ENCODE data around the gene DYDC2. TPM values are rescaled to one million over a fixed set of nuclear protein-coding genes. Genes with fewer than 3 reads are reported as not detected.
A peak's percentile ranks its signal among the peaks of the same experiment; 100 is the strongest.

The DYDC2 gene
- total RNA-seq, 1 donor from 2014 or later, result 5.8 TPM

DNA sequence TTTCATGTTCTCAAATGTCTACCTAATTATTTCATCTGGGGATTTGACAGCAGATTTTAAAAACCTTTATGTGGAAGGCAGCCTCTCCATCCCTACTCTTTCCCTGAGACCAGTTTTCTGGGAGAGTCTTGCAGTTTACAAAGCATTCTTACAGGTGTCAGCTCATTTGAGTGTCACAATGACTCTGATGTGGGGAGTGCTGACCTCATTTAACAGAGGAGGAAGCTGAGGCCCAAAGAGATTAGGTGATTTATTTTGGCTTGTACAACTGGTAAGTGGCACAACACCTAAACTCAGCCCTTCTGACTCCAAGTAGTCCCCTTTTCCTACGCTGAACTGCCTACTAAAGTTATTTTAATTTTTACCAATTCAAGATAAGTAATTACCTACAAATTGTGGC, 33.9 kb upstream of the DYDC2 start:
- DNase-seq (ENCODE audit: low spot score), result peak; percentile 16
- H3F3A ChIP-seq (ENCODE audit: low read depth), result peaks cover 11% of the 10 kb centered on the region
- H3K27ac Mint-ChIP-seq, result peak overlapping the region; percentile 53
- H3K4me1 ChIP-seq, result peaks cover 16% of the 10 kb centered on the region
- no peaks in the 10 kb centered on the region for H3K36me3 Mint-ChIP-seq
- H3K36me3 ChIP-seq, result no peaks in the 10 kb centered on the region
- TF ChIP-seq EZH2 (IDR thresholded peaks at IDR 0.05) (no peak), EZH2phosphoT487 (IDR thresholded peaks at IDR 0.05) (no peak)
- TF ChIP-seq, protein P1, sequence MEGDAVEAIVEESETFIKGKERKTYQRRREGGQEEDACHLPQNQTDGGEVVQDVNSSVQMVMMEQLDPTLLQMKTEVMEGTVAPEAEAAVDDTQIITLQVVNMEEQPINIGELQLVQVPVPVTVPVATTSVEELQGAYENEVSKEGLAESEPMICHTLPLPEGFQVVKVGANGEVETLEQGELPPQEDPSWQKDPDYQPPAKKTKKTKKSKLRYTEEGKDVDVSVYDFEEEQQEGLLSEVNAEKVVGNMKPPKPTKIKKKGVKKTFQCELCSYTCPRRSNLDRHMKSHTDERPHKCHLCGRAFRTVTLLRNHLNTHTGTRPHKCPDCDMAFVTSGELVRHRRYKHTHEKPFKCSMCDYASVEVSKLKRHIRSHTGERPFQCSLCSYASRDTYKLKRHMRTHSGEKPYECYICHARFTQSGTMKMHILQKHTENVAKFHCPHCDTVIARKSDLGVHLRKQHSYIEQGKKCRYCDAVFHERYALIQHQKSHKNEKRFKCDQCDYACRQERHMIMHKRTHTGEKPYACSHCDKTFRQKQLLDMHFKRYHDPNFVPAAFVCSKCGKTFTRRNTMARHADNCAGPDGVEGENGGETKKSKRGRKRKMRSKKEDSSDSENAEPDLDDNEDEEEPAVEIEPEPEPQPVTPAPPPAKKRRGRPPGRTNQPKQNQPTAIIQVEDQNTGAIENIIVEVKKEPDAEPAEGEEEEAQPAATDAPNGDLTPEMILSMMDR (IDR thresholded peaks at IDR 0.05), result no peak
- H3K27me3 ChIP-seq, result no peaks in the 10 kb centered on the region
- H3K79me2 ChIP-seq (ENCODE audit: low read depth), result no peaks in the 10 kb centered on the region
- H3K27ac ChIP-seq, result peak overlapping the region; percentile 25
- no peaks in the 10 kb centered on the region for H3K9me3 ChIP-seq (ENCODE audit: low read depth)
- H3K4me3 ChIP-seq, result no peak overlapping the region
- no peaks in the 10 kb centered on the region for H4K20me1 ChIP-seq (ENCODE audit: low read depth)
- no peak overlapping the region for H3K4me3 Mint-ChIP-seq
- H2AFZ ChIP-seq (replicated peaks), result peak overlapping the region; percentile 61
- H3K27me3 Mint-ChIP-seq (ENCODE audit: insufficient read depth, low read depth), result peaks cover 6% of the 10 kb centered on the region
- H3K4me2 ChIP-seq, result peak overlapping the region; percentile 17
- H3K9me3 Mint-ChIP-seq, result peaks cover 3% of the 10 kb centered on the region
- no peak overlapping the region for H3K9ac ChIP-seq
- H3K4me1 Mint-ChIP-seq, result peaks cover 11% of the 10 kb centered on the region

DNA sequence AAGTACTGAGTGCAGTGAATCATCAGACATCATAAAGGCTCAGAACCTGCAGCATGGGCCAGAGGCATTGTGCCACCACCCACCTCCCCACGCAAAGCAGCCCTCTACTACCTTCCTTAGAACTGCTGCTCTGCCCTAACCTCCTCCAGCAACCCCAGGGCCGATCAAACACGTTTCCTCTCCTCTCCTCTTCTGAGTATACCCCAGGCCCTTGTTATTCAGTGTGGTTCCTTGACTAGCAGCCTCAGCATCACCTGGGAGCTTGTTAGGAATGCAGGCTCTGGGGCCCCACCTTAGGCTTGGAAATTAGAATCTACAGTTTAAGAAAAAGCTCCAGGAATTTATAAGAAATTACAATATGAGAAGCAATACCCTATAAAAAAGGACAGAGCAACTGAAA, 33.3 kb upstream of the DYDC2 start:
- Histone ChIP-seq H4K20me1 (ENCODE audit: low read depth) (no peaks in the 10 kb centered on the region), H3K4me2 (peak overlapping the region; percentile 17), H3K27me3 (no peaks in the 10 kb centered on the region), H3K79me2 (ENCODE audit: low read depth) (no peaks in the 10 kb centered on the region), H3K9ac (no peak overlapping the region), H3K4me3 (no peak overlapping the region), H3K27ac (peak overlapping the region; percentile 12), H3K36me3 (no peaks in the 10 kb centered on the region), H3K9me3 (ENCODE audit: low read depth) (no peaks in the 10 kb centered on the region), H2AFZ (replicated peaks) (peak overlapping the region; percentile 61), H3F3A (ENCODE audit: low read depth) (peaks cover 11% of the 10 kb centered on the region), H3K4me1 (peaks cover 16% of the 10 kb centered on the region)
- H3K9me3 Mint-ChIP-seq, result peaks cover 3% of the 10 kb centered on the region
- peak overlapping the region; percentile 53 for H3K27ac Mint-ChIP-seq
- DNase-seq (ENCODE audit: low spot score), result no peak
- TF ChIP-seq, protein P1 (IDR thresholded peaks at IDR 0.05), result no peak
- TF ChIP-seq EZH2phosphoT487 (IDR thresholded peaks at IDR 0.05), result no peak
- TF ChIP-seq EZH2 (IDR thresholded peaks at IDR 0.05), result no peak
- H3K27me3 Mint-ChIP-seq (ENCODE audit: insufficient read depth, low read depth), result peaks cover 6% of the 10 kb centered on the region
- no peaks in the 10 kb centered on the region for H3K36me3 Mint-ChIP-seq
- H3K4me1 Mint-ChIP-seq, result peaks cover 11% of the 10 kb centered on the region
- no peak overlapping the region for H3K4me3 Mint-ChIP-seq

DNA sequence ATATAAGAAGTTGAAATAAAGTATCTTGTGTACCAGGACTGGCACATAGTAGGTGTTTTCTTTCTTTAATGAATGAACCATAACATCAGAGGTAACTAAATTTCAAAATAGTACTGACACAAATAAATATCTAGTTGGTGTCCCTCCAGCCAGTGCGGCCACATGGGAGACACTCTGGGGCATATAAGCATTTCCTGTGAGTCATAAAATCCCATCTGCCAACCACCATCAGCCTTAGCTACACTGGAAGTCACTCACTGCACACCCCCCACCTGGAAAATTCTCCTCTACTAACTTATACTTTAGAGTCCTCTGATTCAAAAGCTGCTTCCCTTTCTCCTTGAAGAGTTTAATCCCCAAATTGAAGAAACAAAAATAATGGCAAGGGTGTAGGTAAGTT, 32.5 kb upstream of the DYDC2 start:
- no peaks in the 10 kb centered on the region for H4K20me1 ChIP-seq (ENCODE audit: low read depth)
- TF ChIP-seq EZH2phosphoT487 (IDR thresholded peaks at IDR 0.05), result no peak
- no peak for TF ChIP-seq EZH2 (IDR thresholded peaks at IDR 0.05)
- TF ChIP-seq, protein P1 (IDR thresholded peaks at IDR 0.05), result no peak
- H3K79me2 ChIP-seq (ENCODE audit: low read depth), result no peaks in the 10 kb centered on the region
- Mint-ChIP-seq H3K27ac (no peak overlapping the region), H3K4me1 (peaks cover 11% of the 10 kb centered on the region), H3K4me3 (no peak overlapping the region), H3K9me3 (peaks cover 3% of the 10 kb centered on the region), H3K27me3 (ENCODE audit: insufficient read depth, low read depth) (peaks cover 6% of the 10 kb centered on the region), H3K36me3 (no peaks in the 10 kb centered on the region)
- H3K9me3 ChIP-seq (ENCODE audit: low read depth), result no peaks in the 10 kb centered on the region
- H3K36me3 ChIP-seq, result no peaks in the 10 kb centered on the region
- H3K9ac ChIP-seq, result no peak overlapping the region
- no peak for DNase-seq (ENCODE audit: low spot score)
- no peak overlapping the region for H3K4me2 ChIP-seq
- H3F3A ChIP-seq (ENCODE audit: low read depth), result peaks cover 11% of the 10 kb centered on the region
- peaks cover 16% of the 10 kb centered on the region for H3K4me1 ChIP-seq
- no peaks in the 10 kb centered on the region for H3K27me3 ChIP-seq
- H3K4me3 ChIP-seq, result no peak overlapping the region
- H3K27ac ChIP-seq, result no peak overlapping the region
- H2AFZ ChIP-seq (replicated peaks), result no peak overlapping the region

All from neural progenitor cell (in vitro differentiated cells).